VCaP (cell line): ENCODE measurements around the gene ANKRD9.
"Not testable (repeated sequence)": the region's sequence is repeated elsewhere in the genome, so short reads cannot be mapped to it uniquely, and the experiment has no call there.

ENCODE experiments used
- H3K27ac ChIP-seq: fragments of 450-650 bp; 2 replicates; pipeline ENCODE4 v1.5.1; 2017
- TF ChIP-seq, protein P1 (sequence below): fragments of 450-650 bp; conservative IDR thresholded peaks from 2 replicates; pipeline ENCODE4 v1.5.1; 2017; ENCODE audit warnings: mild to moderate bottlenecking, moderate library complexity

ANKRD9 gene

DNA sequence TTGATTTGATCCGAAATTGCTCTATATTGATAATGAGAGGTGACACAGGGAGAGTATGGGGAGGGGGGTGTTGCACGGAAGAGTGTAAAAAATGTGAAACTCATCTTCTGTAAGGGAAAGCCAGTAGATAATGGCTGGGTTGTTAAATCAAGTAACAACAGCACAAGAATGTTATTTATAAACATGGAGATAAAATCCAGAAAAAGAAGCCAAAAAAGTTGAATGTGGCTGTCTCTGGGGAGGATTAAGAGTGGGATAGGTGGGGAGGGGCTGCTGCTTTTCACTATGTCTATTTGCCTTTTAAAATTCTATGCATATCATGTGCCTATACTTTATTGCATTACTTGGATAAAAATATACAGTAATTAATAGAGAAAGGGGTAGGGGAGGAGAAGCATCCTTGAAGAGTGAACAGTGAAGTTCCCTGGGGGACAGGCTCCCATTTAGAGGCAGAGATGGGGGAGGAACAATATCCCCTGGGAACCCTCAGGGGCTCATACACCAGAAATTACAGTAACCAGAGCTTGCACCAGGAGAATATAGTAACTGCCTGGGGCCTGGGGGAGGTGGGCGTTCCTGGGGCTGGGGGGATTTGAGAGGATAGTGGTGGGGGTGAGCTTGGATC is 39.2 kb upstream of the ANKRD9 start:
- TF ChIP-seq, protein P1, sequence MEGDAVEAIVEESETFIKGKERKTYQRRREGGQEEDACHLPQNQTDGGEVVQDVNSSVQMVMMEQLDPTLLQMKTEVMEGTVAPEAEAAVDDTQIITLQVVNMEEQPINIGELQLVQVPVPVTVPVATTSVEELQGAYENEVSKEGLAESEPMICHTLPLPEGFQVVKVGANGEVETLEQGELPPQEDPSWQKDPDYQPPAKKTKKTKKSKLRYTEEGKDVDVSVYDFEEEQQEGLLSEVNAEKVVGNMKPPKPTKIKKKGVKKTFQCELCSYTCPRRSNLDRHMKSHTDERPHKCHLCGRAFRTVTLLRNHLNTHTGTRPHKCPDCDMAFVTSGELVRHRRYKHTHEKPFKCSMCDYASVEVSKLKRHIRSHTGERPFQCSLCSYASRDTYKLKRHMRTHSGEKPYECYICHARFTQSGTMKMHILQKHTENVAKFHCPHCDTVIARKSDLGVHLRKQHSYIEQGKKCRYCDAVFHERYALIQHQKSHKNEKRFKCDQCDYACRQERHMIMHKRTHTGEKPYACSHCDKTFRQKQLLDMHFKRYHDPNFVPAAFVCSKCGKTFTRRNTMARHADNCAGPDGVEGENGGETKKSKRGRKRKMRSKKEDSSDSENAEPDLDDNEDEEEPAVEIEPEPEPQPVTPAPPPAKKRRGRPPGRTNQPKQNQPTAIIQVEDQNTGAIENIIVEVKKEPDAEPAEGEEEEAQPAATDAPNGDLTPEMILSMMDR: no peak
- no peak overlapping the region for H3K27ac ChIP-seq

DNA sequence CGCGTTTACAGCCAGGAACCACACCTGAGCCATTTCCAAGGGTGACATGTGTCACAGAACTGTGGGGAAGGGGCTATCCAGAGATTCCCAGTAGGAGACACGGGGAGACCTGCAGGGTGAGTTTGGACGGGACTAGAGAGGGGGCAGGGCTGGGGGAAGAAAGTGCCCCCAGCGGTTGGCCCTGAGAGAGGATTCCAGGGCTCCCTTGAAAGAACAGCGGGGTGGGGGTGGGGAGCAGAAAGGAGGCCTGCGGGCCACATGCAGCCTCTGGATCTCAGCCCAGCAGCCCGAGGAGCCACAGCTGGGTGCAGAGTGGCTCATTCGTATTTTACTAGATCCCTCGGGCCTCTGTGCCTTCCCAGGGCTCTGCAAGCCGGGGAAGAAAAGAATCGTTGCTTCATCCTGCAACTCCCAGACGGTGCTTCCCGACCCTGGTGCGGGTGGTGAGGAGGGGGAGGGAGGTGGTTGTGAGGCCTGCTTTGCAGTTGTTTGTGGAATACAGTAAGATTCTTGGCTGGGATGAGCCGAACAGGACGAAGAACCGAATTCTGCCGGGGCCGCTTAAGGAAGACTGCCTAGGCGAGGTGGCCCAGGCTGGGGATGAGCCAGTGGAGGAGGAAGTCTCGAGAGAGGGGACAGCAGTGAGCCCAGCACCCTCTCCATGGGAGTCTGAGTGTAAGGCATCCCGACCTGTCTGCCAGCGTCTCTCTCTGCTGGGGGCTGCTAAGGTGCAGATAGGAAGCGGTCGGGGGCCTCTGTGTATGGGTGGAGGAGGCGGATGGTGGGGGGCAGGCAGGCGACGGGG is 36.1 kb upstream of the ANKRD9 start:
- TF ChIP-seq, protein P1: no peak
- H3K27ac ChIP-seq: no peak overlapping the region

DNA sequence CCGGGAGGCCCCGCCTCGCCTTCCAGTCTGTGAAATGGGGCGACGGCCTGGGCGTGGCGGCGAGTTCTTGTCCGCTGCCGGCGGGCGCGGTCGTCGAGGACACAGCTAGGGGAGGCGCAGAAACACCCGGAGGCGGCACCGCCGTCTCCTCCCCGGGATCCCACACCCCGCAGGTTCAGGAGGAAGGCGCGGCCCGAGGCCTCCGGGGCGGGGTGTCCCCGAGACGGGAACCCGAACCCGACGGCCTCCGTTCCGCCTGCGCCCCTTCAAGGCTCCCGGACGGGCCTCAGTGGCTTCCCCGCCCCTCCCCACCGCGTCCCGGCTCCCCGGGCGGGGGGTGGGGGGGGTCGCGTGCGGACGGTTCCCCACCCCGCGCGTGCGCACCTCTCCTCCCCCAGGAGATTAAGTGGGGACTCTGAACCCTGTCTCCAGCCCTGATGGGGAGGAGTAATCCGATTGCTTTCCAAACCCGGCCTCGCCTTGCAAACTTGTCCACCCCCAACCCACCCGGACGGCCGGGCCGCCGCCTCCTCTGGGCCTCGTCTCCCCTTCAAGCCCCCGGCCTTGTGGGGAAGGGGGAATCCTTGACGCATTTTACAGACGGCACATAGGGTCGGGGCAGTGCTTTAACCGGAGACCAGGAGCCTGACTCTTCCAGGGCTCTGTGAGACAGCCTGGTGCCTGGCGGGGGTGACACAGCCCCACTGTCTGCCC is 35.3 kb upstream of the ANKRD9 start:
- TF ChIP-seq, protein P1: no peak
- H3K27ac ChIP-seq: no peak overlapping the region

DNA sequence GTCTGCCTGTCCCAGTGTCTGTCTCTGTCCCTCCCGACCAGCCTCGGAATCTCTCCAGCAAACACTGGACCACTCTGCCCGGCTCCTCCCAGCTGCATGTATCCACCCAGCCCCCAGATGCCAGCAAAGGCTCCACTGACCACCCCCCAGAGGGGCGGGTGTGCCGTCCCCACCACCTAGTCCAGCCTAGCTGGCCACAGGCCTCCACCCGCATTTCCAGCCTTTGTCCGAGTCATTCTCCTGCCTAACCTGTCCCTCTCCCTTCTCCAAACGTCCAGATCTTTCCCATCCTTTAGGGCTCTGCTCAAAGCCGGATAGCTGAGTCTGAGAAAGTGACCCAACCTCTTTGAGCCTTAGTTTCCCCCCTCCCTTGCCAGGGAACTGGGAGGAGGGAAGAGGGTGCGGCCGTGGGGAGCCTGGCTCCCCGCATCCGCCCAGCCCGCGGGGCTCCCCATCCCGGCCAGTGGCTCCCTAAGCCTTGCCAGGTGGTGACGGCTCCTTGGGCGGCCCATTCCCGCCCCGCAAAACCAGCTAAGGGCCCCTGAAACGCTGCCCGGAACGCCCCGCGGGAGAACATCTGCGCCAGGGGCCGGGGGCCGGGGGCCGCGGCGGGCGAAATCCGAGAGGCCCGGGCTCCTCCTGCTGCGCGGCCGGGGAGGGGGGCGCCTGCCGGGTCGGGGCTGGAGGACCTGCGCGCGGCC is 34.6 kb upstream of the ANKRD9 start:
- no peak overlapping the region for H3K27ac ChIP-seq
- TF ChIP-seq, protein P1: no peak

DNA sequence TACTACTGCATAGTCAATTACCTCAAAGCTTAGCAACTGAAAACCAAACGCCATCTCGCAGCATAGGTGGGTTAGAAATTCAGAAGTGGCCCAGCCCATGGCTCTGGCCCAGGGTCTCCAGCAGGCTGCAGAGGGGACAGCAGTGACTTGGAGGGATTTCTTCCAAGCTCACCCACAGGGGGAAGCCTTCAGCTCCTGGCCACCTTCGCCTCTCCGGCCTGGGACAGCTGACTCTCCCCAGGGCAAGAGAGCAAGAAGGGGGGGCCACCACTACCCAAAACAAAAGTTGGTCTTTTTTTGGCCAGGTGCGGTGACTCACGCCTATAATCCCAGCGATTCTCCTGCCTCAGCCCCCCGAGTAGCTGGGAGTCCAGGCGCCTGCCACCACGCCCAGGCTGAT is 32.2 kb upstream of the ANKRD9 start:
- TF ChIP-seq, protein P1: no peak
- no peak overlapping the region for H3K27ac ChIP-seq

DNA sequence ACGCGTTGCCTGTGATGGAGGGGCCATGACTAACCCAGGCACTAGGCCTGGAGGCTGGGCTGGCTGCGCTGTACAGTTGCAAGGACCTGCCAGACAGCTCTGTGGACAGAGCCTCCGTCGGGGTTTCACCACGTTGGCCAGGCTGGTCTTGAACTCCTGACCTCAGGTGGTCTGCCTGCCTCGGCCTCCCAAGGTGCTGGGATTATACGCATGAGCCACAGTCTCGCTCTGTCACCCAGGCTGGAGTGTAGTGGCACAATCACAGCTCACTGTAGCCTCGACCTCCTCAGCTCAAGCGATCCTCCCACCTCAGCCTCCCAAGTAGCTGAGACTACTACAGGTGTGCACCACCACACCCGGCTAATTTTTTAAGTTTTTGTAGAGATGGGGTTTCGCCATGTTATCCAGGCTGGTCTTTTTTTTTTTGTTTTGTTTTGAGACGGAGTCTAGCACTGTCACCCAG is 31.5 kb upstream of the ANKRD9 start:
- not testable (repeated sequence) for H3K27ac ChIP-seq

DNA sequence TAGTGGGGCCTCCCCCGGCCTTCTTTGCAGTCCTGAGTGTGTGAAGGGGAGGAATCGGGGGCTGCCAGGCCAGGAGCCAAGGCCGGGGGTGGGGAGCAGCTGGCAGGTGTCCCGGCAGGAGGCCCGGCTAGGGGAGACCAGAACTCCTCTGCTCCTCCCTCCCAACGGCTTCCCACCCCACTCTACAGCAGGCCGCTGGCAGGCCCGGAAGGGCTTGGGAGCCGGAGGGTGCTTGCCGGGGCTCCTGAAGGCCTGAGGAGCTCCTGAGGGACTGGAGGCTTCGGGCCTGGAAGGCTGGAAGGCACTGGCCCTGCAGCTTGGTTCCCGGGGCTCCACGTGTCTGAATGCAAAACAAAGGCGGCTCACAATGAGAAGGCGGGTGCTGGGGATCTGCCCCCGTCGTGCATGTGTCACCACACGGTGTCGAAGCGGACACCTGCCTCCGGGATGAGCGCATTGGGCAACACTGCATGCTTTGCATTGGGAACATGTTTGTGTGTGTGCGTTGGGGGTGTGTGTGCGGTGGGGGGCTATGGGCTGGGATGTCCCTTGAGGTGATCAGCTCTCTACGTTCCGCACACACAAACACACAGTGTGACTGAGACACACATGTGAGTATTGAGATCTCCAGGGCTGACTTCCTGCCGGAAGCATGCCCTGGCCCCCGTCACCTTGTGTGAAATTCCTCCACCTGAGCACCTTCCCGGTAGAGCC is 30.9 kb upstream of the ANKRD9 start:
- H3K27ac ChIP-seq: no peak overlapping the region
- TF ChIP-seq, protein P1: no peak
